GM10248 (cell line): ENCODE measurements around the gene KISS1.

Experiments
- CTCF ChIA-PET: fragments of 300-600 bp; sonication (Branson Sonifier 250); formaldehyde crosslinking; extraction: SDS; loops from one replicate; lab custom pipeline; 2021; ENCODE audit warnings: antibody characterized with exemption; lab: Yijun Ruan, JAX
- POLR2A ChIA-PET: fragments of 350-650 bp; sonication (Branson Sonifier 250); formaldehyde crosslinking; extraction: SDS; loops from one replicate; lab custom pipeline; 2020; ENCODE audit warnings: antibody characterized with exemption; lab: Yijun Ruan, JAX
- DNase-seq: peaks from one replicate; pipeline ENCODE4 v3.0.0; 2012; ENCODE audit errors: extremely low spot score
- TF ChIP-seq, protein P1 (sequence below): IDR thresholded peaks from 2 replicates; pipeline ENCODE4 v1.5.1; 2012; ENCODE audit warnings: mild to moderate bottlenecking, low read depth; ENCODE audit errors: extremely low read depth, missing control alignments, control extremely low read depth

Gene KISS1

GRCh38 chr1:204143276-204144041 is 52.8 kb downstream of the KISS1 start:
- no peak for DNase-seq
- ChIA-PET POLR2A (no interaction called here), CTCF (interaction anchor here (1.0 to 1.1 kb wide), 4 partner anchors 9 to 45 kb away, joined by 3 to 5 read pairs (median 4); no protein-coding TSS in a partner anchor)
- TF ChIP-seq, protein P1, sequence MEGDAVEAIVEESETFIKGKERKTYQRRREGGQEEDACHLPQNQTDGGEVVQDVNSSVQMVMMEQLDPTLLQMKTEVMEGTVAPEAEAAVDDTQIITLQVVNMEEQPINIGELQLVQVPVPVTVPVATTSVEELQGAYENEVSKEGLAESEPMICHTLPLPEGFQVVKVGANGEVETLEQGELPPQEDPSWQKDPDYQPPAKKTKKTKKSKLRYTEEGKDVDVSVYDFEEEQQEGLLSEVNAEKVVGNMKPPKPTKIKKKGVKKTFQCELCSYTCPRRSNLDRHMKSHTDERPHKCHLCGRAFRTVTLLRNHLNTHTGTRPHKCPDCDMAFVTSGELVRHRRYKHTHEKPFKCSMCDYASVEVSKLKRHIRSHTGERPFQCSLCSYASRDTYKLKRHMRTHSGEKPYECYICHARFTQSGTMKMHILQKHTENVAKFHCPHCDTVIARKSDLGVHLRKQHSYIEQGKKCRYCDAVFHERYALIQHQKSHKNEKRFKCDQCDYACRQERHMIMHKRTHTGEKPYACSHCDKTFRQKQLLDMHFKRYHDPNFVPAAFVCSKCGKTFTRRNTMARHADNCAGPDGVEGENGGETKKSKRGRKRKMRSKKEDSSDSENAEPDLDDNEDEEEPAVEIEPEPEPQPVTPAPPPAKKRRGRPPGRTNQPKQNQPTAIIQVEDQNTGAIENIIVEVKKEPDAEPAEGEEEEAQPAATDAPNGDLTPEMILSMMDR, result no peak

- POLR2A ChIA-PET, result no interaction called here
- CTCF ChIA-PET, result interaction anchor here (5.0 kb wide), 1 partner anchor 12 kb away, joined by 47 read pairs; no protein-coding TSS in a partner anchor
- DNase-seq, result no peak
- TF ChIP-seq, protein P1, result no peak
These were observed 54.0 kb downstream of the KISS1 start for GRCh38 chr1:204142032-204142974.

- TF ChIP-seq, protein P1, result no peak
These were observed 55.2 kb downstream of the KISS1 start for GRCh38 chr1:204141131-204141530.

More at GRCh38 chr1:204141131-204141530, 55.2 kb downstream of the KISS1 start:
- ChIA-PET CTCF (interaction anchor here (1.0 to 5.0 kb wide), 2 partner anchors 11 to 21 kb away, joined by 3 to 47 read pairs; no protein-coding TSS in a partner anchor), POLR2A (no interaction called here)
- DNase-seq, result no peak
